Measurements from ENCODE around the gene FRAS1. TPM values are rescaled to one million over a fixed set of nuclear protein-coding genes. Genes with fewer than 3 reads are reported as not detected.

Gene FRAS1
- total and polyA plus RNA-seq, 2 donors (not counting 1 experiment from before 2014, with no cell fraction given), result 0.03 to 0.12 TPM

- H3K4me1 ChIP-seq (ENCODE audit: control insufficient read depth in 2 of 2, insufficient read depth in 2 of 2, low read length in 2 of 2), result peaks cover 0 to 11% of the 10 kb centered on the region in 2 donors
- intact Hi-C loops (cut with micrococcal nuclease), result no loop called here
- TF ChIP-seq CTCF (IDR thresholded peaks at IDR 0.05) (no peak), EZH2 (IDR thresholded peaks at IDR 0.05; ENCODE audit: borderline replicate concordance, insufficient read depth, low read depth, low read length, poor library complexity, severe bottlenecking) (no peak)
- no peak overlapping the region for H3K27ac ChIP-seq (ENCODE audit: low read length in 2 of 2)
- no peak overlapping the region for H3K9ac ChIP-seq (ENCODE audit: low read length)
- H3K36me3 ChIP-seq (replicated peaks in 1 of 2; ENCODE audit: control extremely low read depth in 1 of 2, control insufficient read depth in 1 of 2, extremely low read depth in 1 of 2, insufficient read depth in 2 of 2, low read length in 1 of 2), result no peaks in the 10 kb centered on the region
- Mint-ChIP-seq H3K4me1 (peaks cover 15% of the 10 kb centered on the region), H3K4me3 (no peak overlapping the region), H3K9me3 (ENCODE audit: insufficient read depth) (no peaks in the 10 kb centered on the region), H3K27ac (no peak overlapping the region), H3K27me3 (no peaks in the 10 kb centered on the region)
- no peak for DNase-seq
- ATAC-seq (ENCODE audit: low read depth), result no peak
- H3K4me3 ChIP-seq (ENCODE audit: control extremely low read depth in 1 of 5, extremely low read depth in 1 of 5, insufficient read depth in 1 of 5, low read depth in 2 of 5, low read length in 4 of 5), result no peak overlapping the region
- H3K4me2 ChIP-seq (replicated peaks; ENCODE audit: low read depth, low read length, poor library complexity, severe bottlenecking), result no peak overlapping the region
- ChIA-PET POLR2A (no interaction called here), CTCF (no interaction called here)
- 84% methylated on average over 4 of the region's 4 CpGs for WGBS (ENCODE audit: insufficient coverage)
- H3K9me3 ChIP-seq (ENCODE audit: control extremely low read depth in 1 of 3, control insufficient read depth in 2 of 3, insufficient read depth in 1 of 3, low read length in 2 of 3), result no peaks in the 10 kb centered on the region
- H3K27me3 ChIP-seq (replicated peaks in 1 of 4; ENCODE audit: control extremely low read depth in 1 of 4, control insufficient read depth in 3 of 4, insufficient read depth in 4 of 4, low read length in 3 of 4), result no peaks in the 10 kb centered on the region
- no peaks in the 10 kb centered on the region for H4K20me1 ChIP-seq (ENCODE audit: control insufficient read depth, insufficient read depth, low read length, poor library complexity, severe bottlenecking)
- no peak overlapping the region for H2AFZ ChIP-seq (ENCODE audit: insufficient read depth, low read depth, low read length, poor library complexity, severe bottlenecking)
- no peaks in the 10 kb centered on the region for H3K79me2 ChIP-seq (ENCODE audit: control insufficient read depth, insufficient read depth, low read length)
Observed at GRCh38 chr4:78584863-78585547, 527.9 kb downstream of the FRAS1 start.

- no peak for ATAC-seq (ENCODE audit: low read depth)
- no peak for DNase-seq
- H3K27me3 Mint-ChIP-seq, result no peaks in the 10 kb centered on the region
- Histone ChIP-seq H3K79me2 (ENCODE audit: control insufficient read depth, insufficient read depth, low read length) (no peaks in the 10 kb centered on the region), H3K4me3 (ENCODE audit: control extremely low read depth in 1 of 5, extremely low read depth in 1 of 5, insufficient read depth in 1 of 5, low read depth in 2 of 5, low read length in 4 of 5) (no peak overlapping the region), H3K9me3 (ENCODE audit: control extremely low read depth in 1 of 3, control insufficient read depth in 2 of 3, insufficient read depth in 1 of 3, low read length in 2 of 3) (no peaks in the 10 kb centered on the region), H2AFZ (ENCODE audit: insufficient read depth, low read depth, low read length, poor library complexity, severe bottlenecking) (no peak overlapping the region), H3K27me3 (replicated peaks in 1 of 4; ENCODE audit: control extremely low read depth in 1 of 4, control insufficient read depth in 3 of 4, insufficient read depth in 4 of 4, low read length in 3 of 4) (no peaks in the 10 kb centered on the region), H3K4me1 (ENCODE audit: control insufficient read depth in 2 of 2, insufficient read depth in 2 of 2, low read length in 2 of 2) (peaks cover 0 to 11% of the 10 kb centered on the region in 2 donors), H3K36me3 (replicated peaks in 1 of 2; ENCODE audit: control extremely low read depth in 1 of 2, control insufficient read depth in 1 of 2, extremely low read depth in 1 of 2, insufficient read depth in 2 of 2, low read length in 1 of 2) (no peaks in the 10 kb centered on the region), H3K4me2 (replicated peaks; ENCODE audit: low read depth, low read length, poor library complexity, severe bottlenecking) (no peak overlapping the region), H3K27ac (ENCODE audit: low read length in 2 of 2) (no peak overlapping the region), H3K9ac (ENCODE audit: low read length) (no peak overlapping the region), H4K20me1 (ENCODE audit: control insufficient read depth, insufficient read depth, low read length, poor library complexity, severe bottlenecking) (no peaks in the 10 kb centered on the region)
- intact Hi-C loops (cut with micrococcal nuclease), result no loop called here
- no peak overlapping the region for H3K27ac Mint-ChIP-seq
- no peak for TF ChIP-seq CTCF (IDR thresholded peaks at IDR 0.05)
- TF ChIP-seq EZH2 (IDR thresholded peaks at IDR 0.05; ENCODE audit: borderline replicate concordance, insufficient read depth, low read depth, low read length, poor library complexity, severe bottlenecking), result no peak
- H3K9me3 Mint-ChIP-seq (ENCODE audit: insufficient read depth), result no peaks in the 10 kb centered on the region
- H3K4me3 Mint-ChIP-seq, result no peak overlapping the region
- ChIA-PET CTCF (no interaction called here), POLR2A (no interaction called here)
- 0% methylated on average over 1 of the region's 1 CpG for WGBS (ENCODE audit: insufficient coverage)
- H3K4me1 Mint-ChIP-seq, result peaks cover 15% of the 10 kb centered on the region
Observed at GRCh38 chr4:78585633-78586032, 528.5 kb downstream of the FRAS1 start.
